ENCODE results near the gene ARSG.

The ARSG gene

DNA sequence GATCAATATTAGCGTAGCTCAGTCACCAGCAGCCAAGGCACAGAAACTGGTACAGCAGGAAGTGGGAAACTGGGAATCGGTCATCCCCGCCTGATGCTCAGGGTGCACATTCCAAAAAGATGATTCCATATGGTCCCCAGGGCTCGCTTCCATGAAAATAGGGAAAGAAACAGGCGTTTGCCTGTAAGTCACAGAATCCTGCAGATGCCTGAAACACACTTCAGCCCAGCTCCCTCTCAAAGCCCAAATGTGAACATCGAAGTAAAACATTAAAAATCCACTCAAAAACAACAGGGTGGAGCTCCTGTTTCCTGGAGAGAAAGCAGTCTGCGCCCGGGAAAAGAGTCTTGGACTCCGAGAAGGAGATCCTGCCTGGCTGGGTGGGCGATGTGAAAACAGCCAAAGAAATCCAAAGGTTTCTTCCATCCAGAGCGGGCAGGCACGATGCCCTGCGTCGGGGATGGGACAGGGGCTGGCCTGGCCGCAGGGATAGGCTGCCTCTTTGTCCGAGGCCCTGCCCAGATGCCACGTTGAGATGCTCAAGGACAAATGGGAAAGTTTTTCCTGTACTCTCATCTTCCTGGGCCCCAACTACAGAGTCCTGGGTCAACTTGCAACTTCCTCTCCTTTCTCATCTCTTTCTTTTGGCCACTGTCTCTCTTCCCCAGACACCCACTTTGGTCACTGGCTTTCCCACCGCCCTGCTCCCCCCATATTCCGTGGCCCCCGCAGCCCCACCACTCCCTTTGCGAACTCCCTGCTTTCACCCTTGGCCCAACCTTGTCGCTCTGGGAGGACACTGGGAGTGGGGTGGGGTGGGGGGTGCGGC is 165.3 kb downstream of the ARSG start:
- DNase-seq: no peak

- DNase-seq: no peak
Observed at GRCh38 chr17:68457168-68457538, 165.9 kb downstream of the ARSG start, which contains the start of gene WIPI1. WIPI1 (minus strand) TSS chr17:68457496; CDS start chr17:68457421, 75 bp downstream.

DNA sequence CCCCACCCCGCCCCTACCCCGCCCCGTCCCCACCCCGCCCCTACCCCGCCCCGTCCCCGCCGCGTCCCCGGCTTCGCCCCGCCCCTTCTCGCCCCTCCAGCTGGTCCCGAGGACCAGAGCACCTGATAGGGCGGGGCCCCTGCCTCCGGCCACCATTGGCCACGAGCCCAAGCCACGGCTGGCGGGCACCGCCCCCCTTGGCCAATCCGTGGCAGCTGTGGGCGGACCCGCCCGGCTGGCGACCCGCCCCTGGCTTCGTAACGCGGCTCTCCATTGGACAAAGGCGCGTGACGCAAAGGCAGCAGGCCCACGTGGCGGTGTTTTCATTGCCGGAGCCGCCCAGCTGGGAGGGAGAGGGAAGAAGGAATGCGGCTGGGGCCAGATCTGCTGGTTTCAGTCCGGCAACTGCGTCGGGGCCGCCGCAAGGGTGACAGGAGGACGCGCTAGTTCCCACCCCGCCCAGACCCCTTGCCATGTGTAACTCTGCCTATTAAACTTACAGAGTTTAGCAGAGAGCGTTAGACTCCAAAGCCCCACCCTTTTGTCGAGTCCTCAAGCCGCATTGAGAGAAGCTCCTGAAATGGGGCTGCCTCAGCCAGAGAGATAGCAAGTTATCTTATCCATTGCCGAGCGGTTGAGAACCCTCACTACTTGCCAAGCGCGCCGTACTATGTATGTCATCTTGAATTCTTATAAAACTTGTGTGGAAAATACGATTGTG is 166.4 kb downstream of the ARSG start:
- DNase-seq: peak; percentile 97 to 98

- DNase-seq: no peak
Observed at GRCh38 chr17:68458260-68459036, 167.2 kb downstream of the ARSG start.

GRCh38 chr17:68459037-68459639 is 167.8 kb downstream of the ARSG start:
- no peak for DNase-seq

DNA sequence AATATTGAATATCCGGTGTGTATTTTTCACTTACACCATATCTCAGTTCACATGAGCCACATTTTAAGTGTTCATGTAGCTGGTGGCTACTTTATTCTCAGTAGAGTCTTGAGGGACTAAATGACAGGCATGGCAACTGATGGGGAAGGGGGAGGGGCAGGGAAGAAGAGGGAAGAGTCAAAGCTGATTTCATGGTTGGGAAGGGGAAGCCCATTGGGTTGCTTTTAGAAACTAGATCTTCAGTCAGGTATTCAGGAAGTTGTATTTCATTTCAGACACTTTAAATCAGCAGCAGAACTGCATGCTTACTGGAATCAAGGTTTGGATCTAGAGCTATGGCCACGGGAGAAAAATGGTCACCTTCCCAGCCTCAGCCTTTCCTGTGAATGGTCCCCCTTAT is 168.9 kb downstream of the ARSG start:
- DNase-seq: no peak

DNA sequence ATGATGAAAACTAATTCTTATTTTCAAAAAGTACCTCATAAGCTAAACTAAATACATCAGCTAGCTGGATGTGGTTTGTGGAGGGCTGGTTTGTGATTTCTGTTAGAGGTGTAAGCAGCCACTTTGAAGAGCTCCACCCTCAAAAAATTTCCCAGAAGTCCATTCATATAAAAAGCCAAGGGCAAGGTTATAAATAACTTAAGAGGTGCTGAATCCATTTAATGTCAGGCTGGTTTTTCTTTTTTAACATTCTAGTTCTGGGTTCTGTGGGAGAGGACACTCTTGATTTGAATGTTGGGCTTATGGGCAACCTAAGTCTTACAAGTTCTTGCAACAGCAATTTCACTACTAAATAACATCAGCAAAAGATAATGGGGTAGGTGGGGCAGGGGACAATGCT is 169.4 kb downstream of the ARSG start:
- DNase-seq: no peak

- no peak for DNase-seq
Observed at GRCh38 chr17:68461122-68461539, 169.8 kb downstream of the ARSG start.

DNA sequence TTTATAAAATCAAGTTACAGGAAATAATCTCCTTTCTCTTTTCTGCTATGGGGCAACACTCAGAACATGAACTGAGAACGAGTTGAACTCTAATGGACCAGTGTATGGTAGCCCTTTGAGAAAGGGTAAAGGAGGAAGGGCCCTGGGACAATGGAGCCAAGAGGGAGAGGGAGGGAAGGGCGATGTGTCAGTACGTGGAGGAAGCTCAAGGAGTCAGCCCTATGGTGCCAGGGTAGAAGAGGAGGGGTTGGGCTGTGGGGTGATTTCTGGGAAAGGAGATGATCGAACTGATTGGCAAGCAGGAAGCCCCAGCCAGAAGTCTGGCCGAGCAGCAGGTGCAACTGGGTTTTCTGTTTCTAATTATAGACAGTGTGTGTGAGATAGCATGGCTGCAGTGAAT is 170.3 kb downstream of the ARSG start:
- DNase-seq: peak in 1 of 2 experiments; percentile 34

GRCh38 chr17:68462381-68463210 is 171.3 kb downstream of the ARSG start:
- peak; percentile 38 to 67 for DNase-seq

- DNase-seq: no peak
Observed at GRCh38 chr17:68463211-68464019, 172.1 kb downstream of the ARSG start.

GRCh38 chr17:68468334-68468733 is 177.0 kb downstream of the ARSG start:
- no peak for DNase-seq

GRCh38 chr17:68468788-68469187 is 177.5 kb downstream of the ARSG start:
- DNase-seq: no peak
